ENCODE measurements around the gene NEURL1B. TPM values are rescaled to one million over a fixed set of nuclear protein-coding genes. Genes with fewer than 3 reads are reported as not detected.

NEURL1B gene
- total and polyA plus RNA-seq, 11 donors: 11.8 to 47.1 (median 25.8) TPM

DNA sequence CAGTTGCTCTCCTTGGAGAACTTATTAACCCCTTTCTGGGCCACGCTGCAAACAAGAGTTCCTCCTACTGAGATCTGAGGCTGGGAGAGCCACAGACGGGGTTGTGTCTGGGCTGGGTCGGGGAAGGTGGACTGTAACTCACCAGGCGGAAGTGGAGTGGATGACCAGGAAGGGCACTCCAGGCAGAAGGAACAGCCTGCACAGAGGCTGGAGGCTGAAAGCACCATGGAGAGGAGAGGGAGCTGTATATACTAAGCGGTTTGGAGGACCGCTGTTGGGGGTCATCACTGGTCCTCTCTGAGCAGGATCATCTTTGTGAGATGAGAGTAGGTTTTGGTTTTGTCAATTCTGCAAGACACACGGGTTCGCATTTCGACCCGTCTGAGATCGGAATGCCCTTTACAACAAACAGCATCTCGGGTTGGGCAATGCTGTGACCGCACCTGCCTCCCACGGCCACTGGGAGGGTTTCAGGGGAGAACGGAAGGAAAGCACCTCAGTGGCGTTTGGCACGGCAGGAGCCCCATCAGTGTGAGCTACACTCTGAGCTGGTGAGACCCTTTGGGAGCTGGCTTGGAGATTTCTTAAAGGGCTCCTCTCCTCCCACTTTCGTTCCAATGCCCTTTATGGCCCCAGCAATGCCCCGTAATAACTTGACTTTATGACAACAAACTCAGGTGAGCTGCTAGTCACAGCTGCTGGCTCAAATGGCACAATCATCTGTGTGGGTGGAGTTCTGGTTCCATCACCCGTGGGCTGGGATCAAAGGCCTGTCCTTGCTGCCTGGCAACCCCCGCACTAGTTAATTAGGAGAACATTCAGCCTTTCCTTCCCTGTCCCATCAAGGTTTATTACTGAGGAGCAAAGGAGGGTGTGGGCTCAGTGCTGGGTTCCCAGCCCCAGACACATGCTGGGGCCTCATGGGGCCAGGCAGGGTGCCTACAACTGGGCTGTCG lies 18.7 kb upstream of the NEURL1B start:
- WGBS, 4 donors: 87 to 92% (median 91%) methylated on average over 22 of the region's 22 CpGs
- ATAC-seq: no peak

DNA sequence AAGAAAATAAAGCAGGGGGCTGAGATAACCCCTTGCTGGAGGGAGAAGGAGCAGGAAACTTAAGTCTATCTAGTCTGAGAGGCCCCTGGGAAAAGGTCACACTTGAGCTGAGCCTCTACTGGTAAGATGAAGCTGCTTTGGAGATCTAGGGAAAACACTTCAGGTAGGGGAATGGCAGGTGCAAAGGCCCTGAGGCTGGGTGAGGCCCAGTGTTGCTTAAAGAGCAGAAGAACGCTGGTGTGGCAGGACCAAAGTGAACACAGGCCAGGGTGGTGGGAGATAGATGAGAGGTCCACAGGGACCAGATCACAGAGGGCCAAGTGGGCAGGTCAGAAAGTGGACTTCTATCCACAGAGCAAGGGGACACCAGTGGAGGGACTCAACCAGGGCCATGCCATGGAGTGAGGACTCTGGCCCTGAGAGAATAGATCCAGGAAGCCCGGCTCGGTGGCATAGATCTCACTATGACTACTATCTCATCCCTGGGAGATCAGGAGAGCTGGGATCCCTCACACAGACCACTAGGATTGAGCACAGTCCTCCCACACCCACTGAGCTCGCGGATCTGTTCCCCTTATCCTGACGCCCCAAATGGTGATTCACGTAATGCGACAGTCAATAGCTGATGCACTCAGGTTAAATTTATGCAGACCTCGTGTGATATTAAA lies 17.6 kb upstream of the NEURL1B start:
- intact Hi-C loops (cut with DNase I): no loop called here
- DNase-seq: peak in 1 of 5 donors; percentile 6

More for the DNA sequence above, 18.7 kb upstream of the NEURL1B start:
- Histone ChIP-seq H3K27ac (peak overlapping the region in 1 of 12 donors; percentile 24), H3K4me3 (no peak overlapping the region), H3K36me3 (no peaks in the 10 kb centered on the region), H3K27me3 (no peaks in the 10 kb centered on the region), H3K9me3 (no peaks in the 10 kb centered on the region), H3K4me1 (peaks cover 0 to 8% (median 0%) of the 10 kb centered on the region in 12 donors)
- no peak for TF ChIP-seq POLR2A (IDR thresholded peaks at IDR 0.05)
- TF ChIP-seq, protein P1, sequence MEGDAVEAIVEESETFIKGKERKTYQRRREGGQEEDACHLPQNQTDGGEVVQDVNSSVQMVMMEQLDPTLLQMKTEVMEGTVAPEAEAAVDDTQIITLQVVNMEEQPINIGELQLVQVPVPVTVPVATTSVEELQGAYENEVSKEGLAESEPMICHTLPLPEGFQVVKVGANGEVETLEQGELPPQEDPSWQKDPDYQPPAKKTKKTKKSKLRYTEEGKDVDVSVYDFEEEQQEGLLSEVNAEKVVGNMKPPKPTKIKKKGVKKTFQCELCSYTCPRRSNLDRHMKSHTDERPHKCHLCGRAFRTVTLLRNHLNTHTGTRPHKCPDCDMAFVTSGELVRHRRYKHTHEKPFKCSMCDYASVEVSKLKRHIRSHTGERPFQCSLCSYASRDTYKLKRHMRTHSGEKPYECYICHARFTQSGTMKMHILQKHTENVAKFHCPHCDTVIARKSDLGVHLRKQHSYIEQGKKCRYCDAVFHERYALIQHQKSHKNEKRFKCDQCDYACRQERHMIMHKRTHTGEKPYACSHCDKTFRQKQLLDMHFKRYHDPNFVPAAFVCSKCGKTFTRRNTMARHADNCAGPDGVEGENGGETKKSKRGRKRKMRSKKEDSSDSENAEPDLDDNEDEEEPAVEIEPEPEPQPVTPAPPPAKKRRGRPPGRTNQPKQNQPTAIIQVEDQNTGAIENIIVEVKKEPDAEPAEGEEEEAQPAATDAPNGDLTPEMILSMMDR (IDR thresholded peaks at IDR 0.05): no peak
- peak in 1 of 5 donors; percentile 8 for DNase-seq
- intact Hi-C loops (cut with DNase I): no loop called here

DNA sequence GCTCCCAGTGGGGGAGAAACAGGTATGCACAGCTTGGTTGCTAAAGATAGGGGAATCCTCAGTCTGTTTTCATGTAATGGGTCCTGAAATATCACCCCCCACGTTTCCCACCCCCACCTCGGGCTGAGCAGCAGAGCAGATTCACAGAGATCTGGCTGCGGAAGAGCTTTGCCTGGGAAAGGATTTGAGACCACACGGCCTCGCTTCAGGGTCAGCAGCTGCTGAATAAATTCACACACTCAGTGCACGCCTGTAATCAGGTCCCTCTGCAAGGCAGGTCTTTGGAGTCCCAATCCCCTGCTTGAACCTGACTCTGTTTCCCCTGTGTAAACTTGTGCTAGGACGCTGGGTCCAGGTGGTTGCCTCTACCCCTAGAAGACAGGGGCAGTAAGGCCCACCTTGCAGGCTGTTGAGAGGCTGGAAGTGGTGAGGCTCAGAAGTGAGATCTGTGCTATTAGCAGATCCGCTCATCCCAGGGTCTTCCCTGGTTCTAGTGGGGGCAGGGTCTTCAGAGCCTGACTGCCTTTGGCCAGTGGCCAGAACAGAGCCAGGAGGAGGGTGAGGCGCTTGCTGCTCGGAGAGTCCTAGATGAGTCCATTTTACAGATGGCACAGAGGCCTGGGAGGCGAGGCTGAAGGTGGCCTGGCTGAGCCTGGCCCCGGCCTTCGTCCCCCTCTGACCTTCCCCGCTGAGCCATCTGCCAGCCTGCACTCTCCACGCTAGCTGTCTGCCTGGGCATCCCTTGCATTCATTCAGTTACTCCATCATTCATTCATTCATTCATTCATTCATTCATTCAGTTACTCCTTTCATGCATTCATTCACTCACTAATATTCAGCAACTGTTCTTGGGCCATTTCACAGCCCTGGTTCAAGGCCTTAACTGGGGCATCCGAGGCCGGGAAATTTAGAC lies 16.7 kb upstream of the NEURL1B start:
- Histone ChIP-seq H3K4me3 (no peak overlapping the region), H3K36me3 (no peaks in the 10 kb centered on the region), H3K4me1 (peaks cover 0 to 8% (median 0%) of the 10 kb centered on the region in 12 donors), H3K9me3 (no peaks in the 10 kb centered on the region), H3K27me3 (no peaks in the 10 kb centered on the region), H3K27ac (peak overlapping the region in 2 of 12 donors; percentile 30 to 50)
- DNase-seq: peak in 1 of 5 donors; percentile 39
- ATAC-seq: no peak
- WGBS, 4 donors: 82 to 90% (median 87%) methylated on average over 15 to 17 of the region's 17 CpGs
- intact Hi-C loops (cut with DNase I): no loop called here
- TF ChIP-seq POLR2A (IDR thresholded peaks at IDR 0.05): no peak
- TF ChIP-seq, protein P1 (IDR thresholded peaks at IDR 0.05): no peak

More for the DNA sequence above, 17.6 kb upstream of the NEURL1B start:
- WGBS, 4 donors: 86 to 93% (median 87%) methylated on average over 9 of the region's 9 CpGs
- ATAC-seq: no peak
- TF ChIP-seq POLR2A (IDR thresholded peaks at IDR 0.05): no peak
- TF ChIP-seq, protein P1 (IDR thresholded peaks at IDR 0.05): no peak
- Histone ChIP-seq H3K9me3 (no peaks in the 10 kb centered on the region), H3K27ac (peak overlapping the region in 1 of 12 donors; percentile 24), H3K4me1 (peaks cover 0 to 8% (median 0%) of the 10 kb centered on the region in 12 donors), H3K27me3 (no peaks in the 10 kb centered on the region), H3K4me3 (no peak overlapping the region), H3K36me3 (no peaks in the 10 kb centered on the region)

Data from heart left ventricle (tissue), 16 donors.